GM21526 (cell line): ENCODE results near the gene SATL1.
"Not testable (repeated sequence)": the region's sequence is repeated elsewhere in the genome, so short reads cannot be mapped to it uniquely, and the experiment has no call there.

Source experiments
- ATAC-seq: cut with Tn5 transposase; IDR thresholded peaks from one replicate; pipeline ENCODE4 v1.9.1; 2021; ENCODE audit warnings: moderate library complexity; ENCODE audit not compliant: unreplicated experiment, low FRiP score

SATL1 gene

GRCh38 chrX:85111347-85111746 is 132.2 kb downstream of the SATL1 start:
- no peak for ATAC-seq

- peak; percentile 60 for ATAC-seq
Observed at GRCh38 chrX:85109235-85109634, 134.3 kb downstream of the SATL1 start.

GRCh38 chrX:85108165-85108564 is 135.4 kb downstream of the SATL1 start:
- no peak for ATAC-seq

- ATAC-seq = no peak
Observed at GRCh38 chrX:85107407-85107806, 136.2 kb downstream of the SATL1 start.

- ATAC-seq = no peak
Observed at GRCh38 chrX:85089321-85089840, 154.2 kb downstream of the SATL1 start.

GRCh38 chrX:85084770-85085393 is 158.7 kb downstream of the SATL1 start:
- ATAC-seq = peak; percentile 91

GRCh38 chrX:85077247-85077646 is 166.3 kb downstream of the SATL1 start:
- not testable (repeated sequence) for ATAC-seq

GRCh38 chrX:85065512-85066198 is 177.9 kb downstream of the SATL1 start:
- ATAC-seq = no peak

GRCh38 chrX:85052636-85053343 is 190.8 kb downstream of the SATL1 start:
- ATAC-seq = no peak

- ATAC-seq = no peak
Observed at GRCh38 chrX:85052205-85052604, 191.4 kb downstream of the SATL1 start.

- no peak for ATAC-seq
Observed at GRCh38 chrX:85051627-85052026, 192.0 kb downstream of the SATL1 start.
